ENCODE data around the gene GNB1L. TPM values are rescaled to one million over a fixed set of nuclear protein-coding genes. Genes with fewer than 3 reads are reported as not detected.
A peak's percentile ranks its signal among the peaks of the same experiment; 100 is the strongest.
"Not testable (repeated sequence)": the region's sequence is repeated elsewhere in the genome, so short reads cannot be mapped to it uniquely, and the experiment has no call there.

GNB1L gene
- total and polyA plus RNA-seq, 2 donors (not counting 1 experiment from before 2014, with no cell fraction given), result 6.6 to 12.1 TPM

DNA sequence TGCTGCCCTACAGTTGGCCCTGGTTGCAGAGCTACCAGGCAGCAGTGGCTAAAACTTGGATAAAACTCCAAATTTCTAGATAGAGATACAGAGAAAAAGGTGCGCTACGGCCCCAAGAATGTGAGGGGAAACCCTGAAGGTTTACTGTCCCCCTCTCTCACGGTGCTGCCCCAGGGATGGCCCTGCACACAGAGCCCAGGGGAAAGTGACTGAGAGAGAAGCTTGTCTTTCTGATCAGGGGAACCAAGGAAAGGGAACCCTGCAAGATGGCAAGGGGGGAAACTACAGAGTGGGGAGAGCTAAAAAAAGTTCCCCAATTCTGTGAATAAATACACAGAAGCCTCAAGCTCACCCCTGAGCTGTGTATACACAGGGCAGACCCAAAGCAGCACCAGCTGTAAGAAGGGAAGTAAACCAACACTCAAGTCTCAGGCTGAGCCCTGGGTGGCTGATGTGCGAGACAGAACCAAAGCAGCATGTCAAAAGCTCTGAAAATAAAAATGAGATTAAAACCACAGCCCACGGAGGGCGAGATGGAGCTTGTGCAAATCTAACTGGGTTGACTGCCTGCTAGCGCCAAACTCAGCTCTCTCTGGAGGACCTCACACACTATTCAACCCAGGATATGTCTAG is 22.1 kb downstream of the GNB1L start:
- Histone ChIP-seq H3K27me3 (replicated peaks in 1 of 4; ENCODE audit: control extremely low read depth in 1 of 4, control insufficient read depth in 3 of 4, insufficient read depth in 4 of 4, low read length in 3 of 4) (no peaks in the 10 kb centered on the region), H3K36me3 (replicated peaks in 1 of 2; ENCODE audit: control extremely low read depth in 1 of 2, control insufficient read depth in 1 of 2, extremely low read depth in 1 of 2, insufficient read depth in 2 of 2, low read length in 1 of 2) (no peaks in the 10 kb centered on the region), H3K4me2 (replicated peaks; ENCODE audit: low read depth, low read length, poor library complexity, severe bottlenecking) (no peak overlapping the region), H3K4me3 (ENCODE audit: control extremely low read depth in 1 of 5, extremely low read depth in 1 of 5, insufficient read depth in 1 of 5, low read depth in 2 of 5, low read length in 4 of 5) (no peak overlapping the region), H3K79me2 (ENCODE audit: control insufficient read depth, insufficient read depth, low read length) (peaks cover 3% of the 10 kb centered on the region), H3K9me3 (ENCODE audit: control extremely low read depth in 1 of 3, control insufficient read depth in 2 of 3, insufficient read depth in 1 of 3, low read length in 2 of 3) (no peaks in the 10 kb centered on the region), H2AFZ (ENCODE audit: insufficient read depth, low read depth, low read length, poor library complexity, severe bottlenecking) (no peak overlapping the region), H3K27ac (ENCODE audit: low read length in 2 of 2) (no peak overlapping the region), H4K20me1 (ENCODE audit: control insufficient read depth, insufficient read depth, low read length, poor library complexity, severe bottlenecking) (no peaks in the 10 kb centered on the region), H3K4me1 (ENCODE audit: control insufficient read depth in 2 of 2, insufficient read depth in 2 of 2, low read length in 2 of 2) (peaks cover 0 to 5% of the 10 kb centered on the region in 2 donors), H3K9ac (ENCODE audit: low read length) (no peak overlapping the region)
- intact Hi-C loops (cut with micrococcal nuclease), result loop anchor here (10.0 kb wide), 1 partner anchor 62 kb away; no protein-coding TSS in a partner anchor
- peak; percentile 33 for ATAC-seq (ENCODE audit: low read depth)
- Mint-ChIP-seq H3K4me3 (no peak overlapping the region), H3K4me1 (peaks cover 10% of the 10 kb centered on the region), H3K9me3 (ENCODE audit: insufficient read depth) (no peaks in the 10 kb centered on the region), H3K27me3 (no peaks in the 10 kb centered on the region), H3K27ac (no peak overlapping the region)
- POLR2A ChIA-PET, result no interaction called here
- TF ChIP-seq EZH2 (IDR thresholded peaks at IDR 0.05; ENCODE audit: borderline replicate concordance, insufficient read depth, low read depth, low read length, poor library complexity, severe bottlenecking), result no peak
- TF ChIP-seq CTCF (IDR thresholded peaks at IDR 0.05), result no peak
- WGBS (ENCODE audit: insufficient coverage), result 60% methylated on average over 5 of the region's 7 CpGs
- CTCF ChIA-PET, result interaction anchor here (0.6 to 1.5 kb wide), 3 partner anchors 19 to 120 kb away, joined by 3 read pairs; no protein-coding TSS in a partner anchor
- no peak for DNase-seq

DNA sequence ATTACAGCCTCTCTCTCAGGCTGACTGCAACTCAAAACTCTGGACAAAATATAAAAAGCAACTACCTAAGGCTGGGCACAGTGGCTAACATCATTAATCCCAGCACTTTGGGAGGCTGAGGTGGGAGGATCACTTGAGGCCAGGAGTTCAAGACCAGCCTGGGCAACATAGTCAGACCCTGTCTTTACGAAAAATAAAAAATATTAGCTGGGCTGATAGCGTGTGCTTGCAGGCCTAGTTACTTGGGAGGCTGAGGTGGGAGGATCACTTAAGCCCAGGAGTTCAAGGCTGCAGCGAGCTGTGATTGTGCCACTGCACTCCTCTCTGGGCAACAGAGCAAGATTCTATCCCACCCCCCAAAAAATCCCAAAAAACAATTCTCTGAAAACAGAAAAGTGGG is 22.7 kb downstream of the GNB1L start:
- intact Hi-C loops (cut with micrococcal nuclease), result loop anchor here (10.0 kb wide), 1 partner anchor 63 kb away; no protein-coding TSS in a partner anchor
- H3K27ac ChIP-seq (ENCODE audit: low read length in 2 of 2); H3K27me3 ChIP-seq (replicated peaks in 1 of 4; ENCODE audit: control extremely low read depth in 1 of 4, control insufficient read depth in 3 of 4, insufficient read depth in 4 of 4, low read length in 3 of 4); H3K27ac Mint-ChIP-seq; H3K4me1 ChIP-seq (ENCODE audit: control insufficient read depth in 2 of 2, insufficient read depth in 2 of 2, low read length in 2 of 2); H3K9me3 ChIP-seq (ENCODE audit: control extremely low read depth in 1 of 3, control insufficient read depth in 2 of 3, insufficient read depth in 1 of 3, low read length in 2 of 3); H2AFZ ChIP-seq (ENCODE audit: insufficient read depth, low read depth, low read length, poor library complexity, severe bottlenecking); H3K27me3 Mint-ChIP-seq; H3K36me3 ChIP-seq (replicated peaks in 1 of 2; ENCODE audit: control extremely low read depth in 1 of 2, control insufficient read depth in 1 of 2, extremely low read depth in 1 of 2, insufficient read depth in 2 of 2, low read length in 1 of 2); DNase-seq; H3K4me3 ChIP-seq (ENCODE audit: control extremely low read depth in 1 of 5, extremely low read depth in 1 of 5, insufficient read depth in 1 of 5, low read depth in 2 of 5, low read length in 4 of 5); ATAC-seq (ENCODE audit: low read depth); H3K4me2 ChIP-seq (replicated peaks; ENCODE audit: low read depth, low read length, poor library complexity, severe bottlenecking); H3K79me2 ChIP-seq (ENCODE audit: control insufficient read depth, insufficient read depth, low read length); H4K20me1 ChIP-seq (ENCODE audit: control insufficient read depth, insufficient read depth, low read length, poor library complexity, severe bottlenecking); H3K9ac ChIP-seq (ENCODE audit: low read length); POLR2A ChIA-PET; H3K9me3 Mint-ChIP-seq (ENCODE audit: insufficient read depth); H3K4me3 Mint-ChIP-seq: not testable (repeated sequence)
- H3K4me1 Mint-ChIP-seq, result peaks cover 10% of the 10 kb centered on the region
- WGBS (ENCODE audit: insufficient coverage), result 87% methylated on average over 3 of the region's 3 CpGs
- CTCF ChIA-PET, result interaction anchor here (0.6 to 1.5 kb wide), 4 partner anchors 19 to 121 kb away, joined by 3 read pairs; no protein-coding TSS in a partner anchor

Data from B cell (primary cell).